Body of pancreas (tissue), 4 donors: ENCODE measurements around the gene DUSP16. TPM values are rescaled to one million over a fixed set of nuclear protein-coding genes. Genes with fewer than 3 reads are reported as not detected.

Source experiments
- ATAC-seq: fragments of 150-250 bp; one replicate; pipeline ENCODE4 v1.9.1; 2016
- DNase-seq, 4 donors: peaks; one replicate each; pipeline ENCODE4 v3.0.0-alpha.2; 2019
- H3K27ac ChIP-seq, 4 donors: fragments of 200-600 bp; sonication (generic); 1 replicate in 3 of 4; 2 replicates in 1 of 4; pipeline versions ENCODE4 v1.5.1 to v1.6.1; 2016 to 2019; ENCODE audit warnings: mild to moderate bottlenecking in 1 of 4, mixed read lengths in 1 of 4, moderate library complexity in 1 of 4
- H3K27me3 ChIP-seq, 2 donors: fragments of 200-600 bp; sonication (generic); one replicate each; pipeline ENCODE4 v1.6.0; 2016; ENCODE audit warnings: mild to moderate bottlenecking in 1 of 2
- H3K36me3 ChIP-seq, 2 donors: fragments of 200-600 bp; sonication (generic); replicated peaks in 1 of 2; 2 replicates each; pipeline ENCODE4 v1.5.1; 2016; ENCODE audit warnings: low read depth in 2 of 2; ENCODE audit not compliant: insufficient read depth in 1 of 2
- H3K4me1 ChIP-seq: fragments of 200-600 bp; sonication (generic); one replicate; pipeline ENCODE4 v1.6.0; 2016
- H3K4me3 ChIP-seq, 2 donors: fragments of 200-600 bp; sonication (generic); 1 replicate in 1 of 2; 2 replicates in 1 of 2; pipeline ENCODE4 v1.5.1; 2016 to 2019
- H3K9me3 ChIP-seq, 3 donors: fragments of 200-600 bp; sonication (generic); 1 replicate in 2 of 3; 2 replicates in 1 of 3; pipeline ENCODE4 v1.5.1; 2016
- CTCF ChIP-seq, 7 experiments: fragments of 450-650 bp in 4 of 7; fragments of 200-600 bp in 3 of 7; sonication (generic) in 3 of 7; IDR thresholded peaks; one replicate each; pipeline ENCODE4 v1.5.1; 2016 to 2019; ENCODE audit warnings: antibody characterized with exemption in 7 of 7
- POLR2A ChIP-seq, 3 donors: fragments of 450-650 bp; IDR thresholded peaks; one replicate each; pipeline ENCODE4 v1.6.1; 2016; ENCODE audit warnings: antibody characterized with exemption in 3 of 3, mild to moderate bottlenecking in 2 of 3
- WGBS, 2 donors: methylation state at CpG; one replicate each; pipeline ENCODE4 v1.1.5; 2017; 5-methylcytosine and 5-hydroxymethylcytosine counted together
- intact Hi-C: fragments of 100-400 bp; cut with DNase I; formaldehyde crosslinking; loops from one replicate; pipeline ENCODE4 v1.15.1; 2023
- total RNA-seq, 2 donors: library from RNA; depleted of rRNA; stranded (reverse); fragments of >200 nt; gene quantifications; one replicate each; pipeline ENCODE4 v1.1.0, GENCODE V29; 2016

Gene DUSP16
- total RNA-seq, 2 donors from 2014 or later: 30.3 to 32.9 TPM

DNA sequence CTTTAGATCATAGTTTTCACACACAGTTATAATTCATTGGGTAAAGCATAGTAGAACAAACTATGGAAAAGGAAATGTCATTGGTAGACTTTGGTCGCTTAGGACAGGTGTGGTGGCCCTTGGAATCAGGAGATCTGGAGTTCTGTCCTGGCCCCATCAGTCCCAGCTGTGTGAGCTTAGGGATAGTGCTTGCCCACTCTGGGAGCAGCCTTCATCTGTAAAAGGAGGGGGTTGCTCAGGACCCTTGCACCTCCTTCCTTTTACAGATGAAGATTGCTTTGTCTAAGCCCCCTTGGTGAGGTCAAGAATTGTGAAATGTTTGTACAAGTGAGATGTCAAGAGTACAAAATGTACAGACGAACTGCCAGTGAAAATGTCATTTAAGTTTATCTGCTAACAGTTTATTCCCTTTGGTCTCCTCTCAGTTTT lies 112.6 kb downstream of the DUSP16 start:
- WGBS, 2 donors: 56% methylated on average over 2 of the region's 2 CpGs
- H3K4me3 ChIP-seq: no peak overlapping the region
- ATAC-seq (peak; percentile 28), DNase-seq (no peak)
- no peaks in the 10 kb centered on the region for H3K36me3 ChIP-seq
- no peaks in the 10 kb centered on the region for H3K27me3 ChIP-seq
- intact Hi-C loops: no loop called here
- peak overlapping the region; percentile 55 to 83 (median 78) for H3K27ac ChIP-seq
- TF ChIP-seq CTCF (IDR thresholded peaks at IDR 0.05) (no peak), POLR2A (IDR thresholded peaks at IDR 0.05) (no peak)
- peaks cover 20% of the 10 kb centered on the region for H3K4me1 ChIP-seq
- H3K9me3 ChIP-seq: no peaks in the 10 kb centered on the region

DNA sequence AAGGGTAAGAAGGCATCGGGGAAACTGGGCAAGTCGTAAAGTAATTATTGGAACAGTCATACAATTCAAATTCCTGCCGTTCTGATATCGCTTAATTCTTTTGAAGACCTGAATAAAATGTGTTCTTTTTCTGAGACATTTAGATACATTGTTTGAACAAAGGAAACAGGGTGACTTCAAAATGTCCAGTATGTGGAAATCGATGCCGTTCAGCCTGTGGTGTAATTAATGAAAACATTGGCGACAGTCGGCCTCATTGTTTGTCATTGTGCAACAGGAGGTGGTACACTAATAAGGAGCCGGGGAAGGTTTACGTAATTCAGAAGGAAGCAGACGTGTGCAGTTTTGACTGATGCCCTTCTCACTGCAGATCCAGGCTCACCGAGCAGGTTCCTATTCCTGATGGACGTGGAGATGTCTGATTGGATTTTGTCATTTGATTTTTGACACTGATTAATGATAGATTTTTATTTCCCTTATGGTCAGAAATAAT lies 113.1 kb downstream of the DUSP16 start:
- H3K4me3 ChIP-seq: no peak overlapping the region
- no peaks in the 10 kb centered on the region for H3K27me3 ChIP-seq
- peak; percentile 96 for ATAC-seq
- TF ChIP-seq CTCF (IDR thresholded peaks at IDR 0.05) (no peak), POLR2A (IDR thresholded peaks at IDR 0.05) (peak in 1 of 3 donors; percentile 19)
- peak; percentile 63 to 87 (median 78) for DNase-seq
- intact Hi-C loops: no loop called here
- WGBS, 2 donors: 40 to 42% methylated on average over 13 of the region's 13 CpGs
- H3K4me1 ChIP-seq: peaks cover 20% of the 10 kb centered on the region
- H3K36me3 ChIP-seq: no peaks in the 10 kb centered on the region
- H3K27ac ChIP-seq: peak overlapping the region; percentile 55 to 83 (median 78)
- no peaks in the 10 kb centered on the region for H3K9me3 ChIP-seq

DNA sequence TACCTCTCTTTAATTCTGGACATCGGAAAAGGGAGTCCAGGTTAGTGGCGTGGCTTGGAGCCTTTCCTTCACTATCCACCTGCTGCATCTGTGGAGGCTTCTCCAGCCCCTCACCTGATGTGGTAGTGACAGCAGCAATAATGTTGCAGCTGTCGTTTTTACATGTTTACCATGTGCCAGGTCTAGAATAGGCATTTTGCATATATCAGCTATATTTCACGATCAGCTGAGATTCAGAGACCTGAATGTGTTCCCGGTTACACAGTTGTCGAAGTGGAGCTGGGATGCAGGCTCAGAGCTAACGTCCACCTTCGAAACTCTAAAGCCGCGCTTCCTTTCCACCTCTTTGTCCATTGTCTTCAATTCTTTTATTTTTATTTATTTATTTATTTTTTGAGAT lies 114.8 kb downstream of the DUSP16 start:
- DNase-seq (no peak), ATAC-seq (no peak)
- no peak overlapping the region for H3K27ac ChIP-seq
- TF ChIP-seq CTCF (IDR thresholded peaks at IDR 0.05) (no peak), POLR2A (IDR thresholded peaks at IDR 0.05) (no peak)
- peaks cover 34% of the 10 kb centered on the region for H3K4me1 ChIP-seq
- WGBS, 2 donors: 94 to 96% methylated on average over 10 of the region's 10 CpGs
- no peaks in the 10 kb centered on the region for H3K36me3 ChIP-seq
- H3K27me3 ChIP-seq: no peaks in the 10 kb centered on the region
- H3K9me3 ChIP-seq: no peaks in the 10 kb centered on the region
- intact Hi-C loops: no loop called here
- no peak overlapping the region for H3K4me3 ChIP-seq

DNA sequence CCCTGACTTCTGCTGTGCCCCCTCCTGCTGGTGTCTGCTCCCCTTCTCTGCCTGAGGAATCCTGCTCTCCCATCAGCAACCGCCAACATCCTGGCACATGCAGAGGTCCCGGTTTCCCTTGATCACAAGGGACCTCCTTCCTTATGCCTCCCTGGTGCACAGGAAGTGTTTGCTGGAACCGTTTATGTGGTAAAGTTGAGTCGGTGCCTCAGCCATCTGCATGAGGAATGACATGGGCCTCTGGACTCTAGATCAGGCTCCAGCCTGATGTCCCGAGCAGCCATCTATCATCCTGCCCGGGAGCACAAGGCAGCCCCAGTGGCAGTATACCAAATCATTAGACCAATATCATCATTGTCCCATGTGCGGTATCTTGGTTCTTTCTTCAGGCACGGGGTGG lies 115.4 kb downstream of the DUSP16 start:
- Histone ChIP-seq H3K4me1 (peaks cover 40% of the 10 kb centered on the region), H3K27me3 (no peaks in the 10 kb centered on the region), H3K4me3 (no peak overlapping the region), H3K36me3 (no peaks in the 10 kb centered on the region), H3K27ac (no peak overlapping the region), H3K9me3 (no peaks in the 10 kb centered on the region)
- DNase-seq (no peak), ATAC-seq (no peak)
- TF ChIP-seq POLR2A (IDR thresholded peaks at IDR 0.05) (no peak), CTCF (IDR thresholded peaks at IDR 0.05) (no peak)
- WGBS, 2 donors: 75 to 76% methylated on average over 8 of the region's 8 CpGs
- intact Hi-C loops: no loop called here

DNA sequence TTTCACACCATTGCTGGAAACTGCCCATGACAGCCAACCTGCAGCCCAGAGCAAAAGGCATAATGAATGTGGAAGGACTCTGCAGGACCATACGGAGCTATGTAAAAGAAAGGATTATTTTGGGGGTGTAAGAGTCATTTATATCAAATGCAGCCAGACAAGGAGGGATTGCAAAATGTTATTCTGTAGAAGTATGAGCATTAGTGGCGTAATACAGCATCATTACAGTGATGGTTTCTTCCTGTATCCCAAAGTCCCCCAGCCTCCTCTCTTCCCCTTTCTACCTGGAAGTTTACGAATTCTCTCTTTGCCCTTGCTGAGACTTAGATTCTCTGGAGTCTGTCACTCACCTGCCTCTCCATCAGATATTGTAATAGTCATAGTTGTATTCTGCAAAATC lies 115.9 kb downstream of the DUSP16 start:
- WGBS, 2 donors: 87 to 95% methylated on average over 3 of the region's 3 CpGs
- no peak for TF ChIP-seq POLR2A (IDR thresholded peaks at IDR 0.05)
- TF ChIP-seq CTCF (IDR thresholded peaks at IDR 0.05): no peak
- DNase-seq: no peak
- H3K4me3 ChIP-seq: no peak overlapping the region
- H3K9me3 ChIP-seq: no peaks in the 10 kb centered on the region
- H3K4me1 ChIP-seq: peaks cover 45% of the 10 kb centered on the region
- intact Hi-C loops: no loop called here
- H3K27ac ChIP-seq: no peak overlapping the region
- H3K27me3 ChIP-seq: no peaks in the 10 kb centered on the region
- no peak for ATAC-seq
- H3K36me3 ChIP-seq: no peaks in the 10 kb centered on the region
